ENCODE data around the gene SORBS1. TPM values are rescaled to one million over a fixed set of nuclear protein-coding genes. Genes with fewer than 3 reads are reported as not detected.

The SORBS1 gene
- total and polyA plus RNA-seq, 3 experiments from 2014 or later, result 0.28 to 1.7 (median 0.92) TPM

DNA sequence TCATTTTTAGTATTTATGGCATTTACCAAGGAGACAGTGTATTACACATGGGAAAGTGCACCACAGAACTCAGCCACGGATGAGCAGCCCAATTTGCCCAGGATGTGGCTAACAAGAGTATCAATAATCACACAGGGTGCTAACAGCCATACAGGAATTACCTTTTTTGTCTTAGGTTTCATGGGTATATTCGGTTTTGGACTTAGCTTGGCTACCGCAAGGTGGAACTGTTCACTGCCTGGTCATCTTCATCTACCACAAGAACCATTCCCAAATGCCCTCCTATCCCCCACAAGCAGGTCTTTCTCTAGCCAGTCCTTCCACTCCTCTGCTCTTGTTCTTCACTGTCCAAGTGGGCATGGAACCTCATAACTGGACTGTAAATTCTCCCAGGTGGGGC, 276.4 kb downstream of the SORBS1 start:
- H3K4me1 ChIP-seq (ENCODE audit: insufficient read depth, low read length), result no peaks in the 10 kb centered on the region
- Mint-ChIP-seq H3K27me3 (peaks cover 0 to 6% of the 10 kb centered on the region in 2 donors), H3K4me3 (no peak overlapping the region), H3K4me1 (peaks cover 10 to 14% (median 12%) of the 10 kb centered on the region in 3 donors), H3K9me3 (no peaks in the 10 kb centered on the region), H3K36me3 (no peaks in the 10 kb centered on the region), H3K27ac (no peak overlapping the region)
- CTCF ChIA-PET, result interaction anchor here (1.3 kb wide), 1 partner anchor 10 kb away, joined by 3 read pairs; no protein-coding TSS in a partner anchor
- no peaks in the 10 kb centered on the region for H3K9me3 ChIP-seq (ENCODE audit: low read length)
- no peak overlapping the region for H3K4me3 ChIP-seq (ENCODE audit: low read length)
- H3K27ac ChIP-seq (ENCODE audit: low read depth, low read length), result no peak overlapping the region
- no peaks in the 10 kb centered on the region for H3K27me3 ChIP-seq (ENCODE audit: insufficient read depth, low read length, poor library complexity, severe bottlenecking)
- POLR2A ChIA-PET, result no interaction called here
- no peaks in the 10 kb centered on the region for H3K36me3 ChIP-seq (ENCODE audit: insufficient read depth, low read length)
- no peak for DNase-seq

DNA sequence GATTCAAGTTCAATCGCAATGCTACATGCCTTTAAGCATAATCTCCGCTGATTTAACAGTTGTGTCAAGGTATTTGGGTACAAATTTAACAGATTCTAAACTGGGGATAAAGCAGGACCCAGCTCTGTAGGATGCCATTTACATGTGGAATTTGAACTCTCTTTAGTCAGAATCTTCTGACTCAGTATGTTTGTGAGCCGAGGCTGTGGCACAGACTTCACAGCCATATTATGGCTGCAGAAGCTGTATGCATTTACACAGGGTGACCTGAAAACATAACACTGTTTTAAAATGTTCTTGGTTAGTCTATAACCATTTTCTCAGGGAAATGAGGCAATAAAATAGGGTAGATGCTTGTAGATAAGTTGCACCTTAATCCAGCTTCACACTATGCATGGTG, 279.1 kb downstream of the SORBS1 start:
- Mint-ChIP-seq H3K27me3 (no peaks in the 10 kb centered on the region), H3K4me3 (no peak overlapping the region), H3K4me1 (peaks cover 6 to 7% (median 6%) of the 10 kb centered on the region in 3 donors), H3K27ac (no peak overlapping the region), H3K36me3 (no peaks in the 10 kb centered on the region), H3K9me3 (no peaks in the 10 kb centered on the region)
- no peak overlapping the region for H3K4me3 ChIP-seq (ENCODE audit: low read length)
- H3K9me3 ChIP-seq (ENCODE audit: low read length), result no peaks in the 10 kb centered on the region
- no peak for DNase-seq
- no peaks in the 10 kb centered on the region for H3K36me3 ChIP-seq (ENCODE audit: insufficient read depth, low read length)
- POLR2A ChIA-PET, result no interaction called here
- no peak overlapping the region for H3K27ac ChIP-seq (ENCODE audit: low read depth, low read length)
- no peaks in the 10 kb centered on the region for H3K27me3 ChIP-seq (ENCODE audit: insufficient read depth, low read length, poor library complexity, severe bottlenecking)
- H3K4me1 ChIP-seq (ENCODE audit: insufficient read depth, low read length), result no peaks in the 10 kb centered on the region
- CTCF ChIA-PET, result no interaction called here

- H3K36me3 ChIP-seq (ENCODE audit: insufficient read depth, low read length), result no peaks in the 10 kb centered on the region
- H3K4me3 ChIP-seq (ENCODE audit: low read length), result no peak overlapping the region
- H3K9me3 Mint-ChIP-seq, result no peaks in the 10 kb centered on the region
These were observed 280.0 kb downstream of the SORBS1 start for GRCh38 chr10:95281206-95281605.

GRCh38 chr10:95280637-95281036, 280.5 kb downstream of the SORBS1 start:
- Histone ChIP-seq H3K36me3 (ENCODE audit: insufficient read depth, low read length) (no peaks in the 10 kb centered on the region), H3K4me1 (ENCODE audit: insufficient read depth, low read length) (no peaks in the 10 kb centered on the region), H3K4me3 (ENCODE audit: low read length) (no peak overlapping the region), H3K9me3 (ENCODE audit: low read length) (no peaks in the 10 kb centered on the region), H3K27ac (ENCODE audit: low read depth, low read length) (no peak overlapping the region), H3K27me3 (ENCODE audit: insufficient read depth, low read length, poor library complexity, severe bottlenecking) (no peaks in the 10 kb centered on the region)
- DNase-seq, result no peak
- H3K36me3 Mint-ChIP-seq, result no peaks in the 10 kb centered on the region
- ChIA-PET CTCF (no interaction called here), POLR2A (no interaction called here)
- no peaks in the 10 kb centered on the region for H3K27me3 Mint-ChIP-seq
- peaks cover 6 to 7% (median 6%) of the 10 kb centered on the region in 3 donors for H3K4me1 Mint-ChIP-seq
- no peaks in the 10 kb centered on the region for H3K9me3 Mint-ChIP-seq
- no peak overlapping the region for H3K4me3 Mint-ChIP-seq
- no peak overlapping the region for H3K27ac Mint-ChIP-seq

More at GRCh38 chr10:95281206-95281605, 280.0 kb downstream of the SORBS1 start:
- no peaks in the 10 kb centered on the region for H3K27me3 Mint-ChIP-seq
- ChIA-PET CTCF (no interaction called here), POLR2A (no interaction called here)
- no peaks in the 10 kb centered on the region for H3K4me1 ChIP-seq (ENCODE audit: insufficient read depth, low read length)
- no peaks in the 10 kb centered on the region for H3K27me3 ChIP-seq (ENCODE audit: insufficient read depth, low read length, poor library complexity, severe bottlenecking)
- no peak overlapping the region for H3K27ac ChIP-seq (ENCODE audit: low read depth, low read length)
- DNase-seq, result no peak
- H3K4me1 Mint-ChIP-seq, result peaks cover 6 to 7% (median 6%) of the 10 kb centered on the region in 3 donors
- H3K9me3 ChIP-seq (ENCODE audit: low read length), result no peaks in the 10 kb centered on the region
- H3K36me3 Mint-ChIP-seq, result no peaks in the 10 kb centered on the region
- no peak overlapping the region for H3K27ac Mint-ChIP-seq
- H3K4me3 Mint-ChIP-seq, result no peak overlapping the region

- no peaks in the 10 kb centered on the region for H3K36me3 Mint-ChIP-seq
- no peaks in the 10 kb centered on the region for H3K4me1 ChIP-seq (ENCODE audit: insufficient read depth, low read length)
- CTCF ChIA-PET, result no interaction called here
These were observed 281.9 kb downstream of the SORBS1 start for GRCh38 chr10:95279042-95279820.

GRCh38 chr10:95278061-95278988, 282.8 kb downstream of the SORBS1 start:
- CTCF ChIA-PET, result interaction anchor here (1.4 kb wide), 1 partner anchor 33 kb away, joined by 3 read pairs; no protein-coding TSS in a partner anchor
- Histone ChIP-seq H3K4me3 (ENCODE audit: low read length) (no peak overlapping the region), H3K36me3 (ENCODE audit: insufficient read depth, low read length) (no peaks in the 10 kb centered on the region), H3K9me3 (ENCODE audit: low read length) (no peaks in the 10 kb centered on the region), H3K27me3 (ENCODE audit: insufficient read depth, low read length, poor library complexity, severe bottlenecking) (no peaks in the 10 kb centered on the region), H3K27ac (ENCODE audit: low read depth, low read length) (no peak overlapping the region), H3K4me1 (ENCODE audit: insufficient read depth, low read length) (no peaks in the 10 kb centered on the region)
- no peak for DNase-seq
- POLR2A ChIA-PET, result no interaction called here
- Mint-ChIP-seq H3K9me3 (no peaks in the 10 kb centered on the region), H3K27me3 (no peaks in the 10 kb centered on the region), H3K4me1 (no peaks in the 10 kb centered on the region), H3K36me3 (no peaks in the 10 kb centered on the region), H3K27ac (no peak overlapping the region), H3K4me3 (no peak overlapping the region)

More at GRCh38 chr10:95279042-95279820, 281.9 kb downstream of the SORBS1 start:
- Histone ChIP-seq H3K27me3 (ENCODE audit: insufficient read depth, low read length, poor library complexity, severe bottlenecking) (no peaks in the 10 kb centered on the region), H3K9me3 (ENCODE audit: low read length) (no peaks in the 10 kb centered on the region), H3K36me3 (ENCODE audit: insufficient read depth, low read length) (no peaks in the 10 kb centered on the region), H3K4me3 (ENCODE audit: low read length) (no peak overlapping the region), H3K27ac (ENCODE audit: low read depth, low read length) (no peak overlapping the region)
- Mint-ChIP-seq H3K4me1 (no peaks in the 10 kb centered on the region), H3K27me3 (no peaks in the 10 kb centered on the region), H3K9me3 (no peaks in the 10 kb centered on the region), H3K27ac (no peak overlapping the region), H3K4me3 (no peak overlapping the region)
- DNase-seq, result no peak
- POLR2A ChIA-PET, result no interaction called here

DNA sequence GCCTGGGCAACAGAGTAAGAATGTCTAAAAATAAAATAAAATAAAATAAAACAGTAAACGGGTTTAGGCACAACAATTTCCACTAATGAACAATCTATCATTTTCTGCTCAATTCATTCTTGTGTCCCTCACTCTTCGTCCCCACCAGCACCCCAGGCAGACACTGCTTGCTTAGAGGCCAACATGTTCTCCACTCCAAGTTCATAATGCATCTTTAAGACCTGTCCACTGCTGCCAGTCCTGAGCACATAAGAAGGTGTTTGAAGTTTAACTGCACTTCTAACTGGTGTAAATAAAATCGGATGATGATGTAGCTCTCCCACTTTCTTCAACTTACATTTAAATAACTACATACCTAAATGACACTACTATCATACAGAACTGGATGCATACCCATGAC, 283.6 kb downstream of the SORBS1 start:
- H3K27ac Mint-ChIP-seq, result no peak overlapping the region
- no peak for DNase-seq
- CTCF ChIA-PET, result interaction anchor here (1.4 kb wide), 1 partner anchor 32 kb away, joined by 3 read pairs; no protein-coding TSS in a partner anchor
- no peaks in the 10 kb centered on the region for H3K36me3 Mint-ChIP-seq
- H3K9me3 Mint-ChIP-seq, result no peaks in the 10 kb centered on the region
- H3K36me3 ChIP-seq (ENCODE audit: insufficient read depth, low read length), result no peaks in the 10 kb centered on the region
- no peak overlapping the region for H3K4me3 Mint-ChIP-seq
- H3K4me1 ChIP-seq (ENCODE audit: insufficient read depth, low read length), result no peaks in the 10 kb centered on the region
- POLR2A ChIA-PET, result no interaction called here
- H3K27me3 ChIP-seq (ENCODE audit: insufficient read depth, low read length, poor library complexity, severe bottlenecking), result no peaks in the 10 kb centered on the region
- no peaks in the 10 kb centered on the region for H3K4me1 Mint-ChIP-seq
- H3K27me3 Mint-ChIP-seq, result no peaks in the 10 kb centered on the region
- no peak overlapping the region for H3K4me3 ChIP-seq (ENCODE audit: low read length)
- H3K9me3 ChIP-seq (ENCODE audit: low read length), result no peaks in the 10 kb centered on the region
- H3K27ac ChIP-seq (ENCODE audit: low read depth, low read length), result no peak overlapping the region

DNA sequence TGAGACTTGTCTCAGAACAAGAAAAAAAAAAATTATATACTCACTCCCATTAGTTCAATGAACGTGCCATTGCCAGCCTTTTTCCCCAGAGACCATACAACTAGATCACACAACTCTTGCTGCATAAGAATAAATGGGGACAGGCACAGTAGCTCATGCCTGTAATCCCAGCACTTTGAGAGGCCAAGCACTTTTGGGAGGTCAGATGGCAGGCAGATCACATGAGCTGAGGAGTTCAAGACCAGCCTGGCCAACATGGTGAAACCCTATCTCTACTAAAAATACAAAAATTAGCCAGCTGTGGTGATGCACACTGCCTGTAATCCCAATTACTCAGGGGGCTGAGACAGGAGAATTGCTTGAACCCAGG, 284.0 kb downstream of the SORBS1 start:
- H3K27me3 ChIP-seq (ENCODE audit: insufficient read depth, low read length, poor library complexity, severe bottlenecking), result no peaks in the 10 kb centered on the region
- ChIA-PET CTCF (interaction anchor here (1.4 kb wide), 1 partner anchor 32 kb away, joined by 3 read pairs; no protein-coding TSS in a partner anchor), POLR2A (no interaction called here)
- H3K36me3 ChIP-seq (ENCODE audit: insufficient read depth, low read length), result no peaks in the 10 kb centered on the region
- Mint-ChIP-seq H3K27me3 (no peaks in the 10 kb centered on the region), H3K4me1 (no peaks in the 10 kb centered on the region), H3K36me3 (no peaks in the 10 kb centered on the region), H3K4me3 (no peak overlapping the region), H3K9me3 (no peaks in the 10 kb centered on the region), H3K27ac (no peak overlapping the region)
- H3K27ac ChIP-seq (ENCODE audit: low read depth, low read length), result no peak overlapping the region
- no peaks in the 10 kb centered on the region for H3K4me1 ChIP-seq (ENCODE audit: insufficient read depth, low read length)
- no peaks in the 10 kb centered on the region for H3K9me3 ChIP-seq (ENCODE audit: low read length)
- no peak overlapping the region for H3K4me3 ChIP-seq (ENCODE audit: low read length)
- DNase-seq, result no peak

Data from CD8-positive, alpha-beta memory T cell (primary cell).